GM19452 (cell line): ENCODE results near the gene AGPAT4.

Source experiments
- ATAC-seq: cut with Tn5 transposase; IDR thresholded peaks from one replicate; pipeline ENCODE4 v1.9.1; 2021; ENCODE audit not compliant: unreplicated experiment

Gene AGPAT4

GRCh38 chr6:161169696-161170095, 104.2 kb downstream of the AGPAT4 start:
- no peak for ATAC-seq

- no peak for ATAC-seq
Measured at GRCh38 chr6:161169035-161169434, 104.8 kb downstream of the AGPAT4 start.

GRCh38 chr6:161168281-161168891, 105.5 kb downstream of the AGPAT4 start:
- ATAC-seq: no peak

- ATAC-seq: no peak
Measured at GRCh38 chr6:161166677-161167076, 107.2 kb downstream of the AGPAT4 start.

- no peak for ATAC-seq
Measured at GRCh38 chr6:161166176-161166575, 107.7 kb downstream of the AGPAT4 start.

GRCh38 chr6:161164182-161164625, 109.7 kb downstream of the AGPAT4 start:
- ATAC-seq: no peak

- ATAC-seq: no peak
Measured at GRCh38 chr6:161163466-161164181, 110.2 kb downstream of the AGPAT4 start.

GRCh38 chr6:161162722-161163121, 111.1 kb downstream of the AGPAT4 start:
- ATAC-seq: no peak

GRCh38 chr6:161161889-161162624, 111.8 kb downstream of the AGPAT4 start:
- no peak for ATAC-seq

GRCh38 chr6:161161121-161161520, 112.7 kb downstream of the AGPAT4 start:
- ATAC-seq: no peak

- no peak for ATAC-seq
Measured at GRCh38 chr6:161154796-161155335, 119.0 kb downstream of the AGPAT4 start.

GRCh38 chr6:161153725-161154124, 120.1 kb downstream of the AGPAT4 start:
- no peak for ATAC-seq

- ATAC-seq: no peak
Measured at GRCh38 chr6:161152907-161153662, 120.8 kb downstream of the AGPAT4 start.

GRCh38 chr6:161152527-161152862, 121.4 kb downstream of the AGPAT4 start:
- no peak for ATAC-seq

GRCh38 chr6:161151660-161152526, 122.0 kb downstream of the AGPAT4 start:
- ATAC-seq: no peak

GRCh38 chr6:161151059-161151645, 122.7 kb downstream of the AGPAT4 start:
- ATAC-seq: no peak

- no peak for ATAC-seq
Measured at GRCh38 chr6:161150566-161150965, 123.3 kb downstream of the AGPAT4 start.

- ATAC-seq: no peak
Measured at GRCh38 chr6:161150136-161150535, 123.7 kb downstream of the AGPAT4 start.

- no peak for ATAC-seq
Measured at GRCh38 chr6:161143663-161144430, 130.0 kb downstream of the AGPAT4 start.
